ENCODE results near the gene PCSK9.

- no peak for TF ChIP-seq CTCF (IDR thresholded peaks at IDR 0.05; ENCODE audit: low read depth, low read length)
- no peak for TF ChIP-seq POLR2A (IDR thresholded peaks at IDR 0.05; ENCODE audit: extremely low read depth, insufficient read length)
Measured at GRCh38 chr1:55001311-55001710, 38.0 kb upstream of the PCSK9 start.

All from NB4 (cell line).